Measurements from ENCODE around the gene IL26. TPM values are rescaled to one million over a fixed set of nuclear protein-coding genes. Genes with fewer than 3 reads are reported as not detected.

Gene IL26
- total and polyA plus RNA-seq, 12 donors = not detected

DNA sequence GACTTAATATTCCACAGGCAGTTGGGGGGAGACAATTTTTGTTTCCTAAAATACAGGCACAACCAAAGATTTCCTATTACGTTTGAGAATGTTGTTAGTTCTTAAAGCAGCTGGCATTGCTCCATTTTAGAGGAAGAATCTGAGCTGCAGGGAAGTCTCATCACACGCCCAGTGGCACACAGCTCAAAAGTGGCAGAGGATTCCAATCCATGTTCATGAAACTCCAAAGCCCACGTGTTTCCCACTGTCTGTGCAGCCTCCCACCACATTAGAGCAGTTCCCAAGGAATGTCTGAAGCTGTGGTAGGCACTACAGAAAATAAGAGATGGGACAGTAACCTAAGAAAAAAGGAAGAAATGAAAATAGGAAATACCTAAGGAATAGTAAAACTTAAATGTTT, 6.1 kb upstream of the IL26 start:
- H3K4me1 ChIP-seq (replicated peaks in 1 of 2) = no peaks in the 10 kb centered on the region
- H3K36me3 ChIP-seq (replicated peaks in 1 of 2) = no peaks in the 10 kb centered on the region
- intact Hi-C loops (cut with DNase I) = loop anchor here in 1 of 2 donors (10.0 kb wide), 1 partner anchor 83 kb away; no protein-coding TSS in a partner anchor
- no peaks in the 10 kb centered on the region for H3K27me3 ChIP-seq
- no peaks in the 10 kb centered on the region for H3K9me3 ChIP-seq (replicated peaks in 1 of 3)
- no peak overlapping the region for H3K4me3 ChIP-seq
- H3K27ac ChIP-seq = no peak overlapping the region
- TF ChIP-seq POLR2A (IDR thresholded peaks at IDR 0.05) (no peak), CTCF (IDR thresholded peaks at IDR 0.05) (no peak)
- no peak for DNase-seq
- WGBS, 4 donors = 47 to 68% (median 52%) methylated on average over 3 of the region's 3 CpGs

DNA sequence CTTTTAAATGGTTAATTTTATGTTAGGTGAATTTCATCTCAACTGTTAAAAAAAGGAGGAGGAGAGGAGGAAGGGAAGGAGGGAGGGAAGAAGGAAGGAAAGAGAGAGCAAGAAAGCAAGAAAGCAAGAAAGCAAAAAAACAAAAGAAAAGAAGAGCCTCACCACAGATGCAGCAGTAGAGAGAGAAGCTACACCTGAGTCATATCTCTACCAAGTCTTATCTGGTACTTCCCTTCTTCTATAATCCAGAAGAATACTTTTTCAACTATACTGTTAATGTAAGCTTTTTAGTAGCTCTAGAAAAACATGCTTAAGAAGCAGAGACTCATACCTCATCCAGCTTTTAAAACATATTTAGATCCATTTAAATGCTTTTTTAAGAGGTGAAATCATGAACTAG, 5.6 kb upstream of the IL26 start:
- no peak for DNase-seq
- intact Hi-C loops (cut with DNase I) = loop anchor here in 1 of 2 donors (10.0 kb wide), 1 partner anchor 84 kb away; no protein-coding TSS in a partner anchor
- H3K9me3 ChIP-seq (replicated peaks in 1 of 3) = no peaks in the 10 kb centered on the region
- no peaks in the 10 kb centered on the region for H3K4me1 ChIP-seq (replicated peaks in 1 of 2)
- TF ChIP-seq CTCF (IDR thresholded peaks at IDR 0.05) (no peak), POLR2A (IDR thresholded peaks at IDR 0.05) (no peak)
- no peaks in the 10 kb centered on the region for H3K36me3 ChIP-seq (replicated peaks in 1 of 2)
- H3K4me3 ChIP-seq = no peak overlapping the region
- no peak overlapping the region for H3K27ac ChIP-seq
- no peaks in the 10 kb centered on the region for H3K27me3 ChIP-seq

GRCh38 chr12:68229956-68230355, 4.3 kb upstream of the IL26 start:
- no peak for DNase-seq
- Histone ChIP-seq H3K27me3 (peaks cover 7% of the 10 kb centered on the region), H3K36me3 (replicated peaks in 1 of 2) (no peaks in the 10 kb centered on the region), H3K27ac (no peak overlapping the region), H3K9me3 (replicated peaks in 1 of 3) (no peaks in the 10 kb centered on the region), H3K4me1 (replicated peaks in 1 of 2) (no peaks in the 10 kb centered on the region), H3K4me3 (no peak overlapping the region)
- WGBS, 4 donors = 72 to 81% (median 77%) methylated on average over 2 of the region's 2 CpGs
- no peak for TF ChIP-seq POLR2A (IDR thresholded peaks at IDR 0.05)
- TF ChIP-seq CTCF (IDR thresholded peaks at IDR 0.05) = no peak
- intact Hi-C loops (cut with DNase I) = loop anchor here in 1 of 2 donors (10.0 kb wide), 1 partner anchor 85 kb away; no protein-coding TSS in a partner anchor

GRCh38 chr12:68227356-68227755, 1.7 kb upstream of the IL26 start:
- 56 to 81% (median 74%) methylated on average over 3 of the region's 3 CpGs for WGBS, 4 donors
- intact Hi-C loops (cut with DNase I) = no loop called here
- DNase-seq = no peak
- H3K27ac ChIP-seq = no peak overlapping the region
- no peak for TF ChIP-seq POLR2A (IDR thresholded peaks at IDR 0.05)
- no peak for TF ChIP-seq CTCF (IDR thresholded peaks at IDR 0.05)
- H3K36me3 ChIP-seq (replicated peaks in 1 of 2) = no peaks in the 10 kb centered on the region
- H3K9me3 ChIP-seq (replicated peaks in 1 of 3) = no peaks in the 10 kb centered on the region
- H3K4me1 ChIP-seq (replicated peaks in 1 of 2) = no peaks in the 10 kb centered on the region
- H3K4me3 ChIP-seq = no peak overlapping the region
- peaks cover 9% of the 10 kb centered on the region for H3K27me3 ChIP-seq

Data from adrenal gland (tissue), 12 donors.